ENCODE data around the gene PKP1.

The PKP1 gene

GRCh38 chr1:201331166-201331565 is 47.9 kb downstream of the PKP1 start:
- DNase-seq: no peak

- DNase-seq: no peak
Observed at GRCh38 chr1:201332021-201332420, 48.7 kb downstream of the PKP1 start.

GRCh38 chr1:201332616-201333335 is 49.5 kb downstream of the PKP1 start:
- DNase-seq: no peak

- DNase-seq: no peak
Observed at GRCh38 chr1:201334325-201335173, 51.2 kb downstream of the PKP1 start.

GRCh38 chr1:201335174-201335870 is 52.0 kb downstream of the PKP1 start:
- no peak for DNase-seq

GRCh38 chr1:201335901-201336300 is 52.6 kb downstream of the PKP1 start:
- DNase-seq: no peak

GRCh38 chr1:201336711-201337450 is 53.6 kb downstream of the PKP1 start:
- DNase-seq: no peak

- no peak for DNase-seq
Observed at GRCh38 chr1:201341377-201341776, 58.1 kb downstream of the PKP1 start.

- DNase-seq: no peak
Observed at GRCh38 chr1:201344206-201345080, 61.1 kb downstream of the PKP1 start.

GRCh38 chr1:201345081-201345355 is 61.7 kb downstream of the PKP1 start:
- DNase-seq: no peak

- DNase-seq: peak; percentile 53
Observed at GRCh38 chr1:201346337-201346939, 63.1 kb downstream of the PKP1 start.

GRCh38 chr1:201346987-201347386 is 63.7 kb downstream of the PKP1 start:
- no peak for DNase-seq

- DNase-seq: no peak
Observed at GRCh38 chr1:201347498-201348210, 64.3 kb downstream of the PKP1 start.

- peak; percentile 76 for DNase-seq
Observed at GRCh38 chr1:201348211-201348566, 64.9 kb downstream of the PKP1 start.

- DNase-seq: no peak
Observed at GRCh38 chr1:201349092-201349491, 65.8 kb downstream of the PKP1 start.

GRCh38 chr1:201350361-201350725 is 67.0 kb downstream of the PKP1 start:
- no peak for DNase-seq

- DNase-seq: no peak
Observed at GRCh38 chr1:201350884-201351283, 67.6 kb downstream of the PKP1 start.

GRCh38 chr1:201351617-201352016 is 68.3 kb downstream of the PKP1 start:
- no peak for DNase-seq

- no peak for DNase-seq
Observed at GRCh38 chr1:201353186-201353940, 70.1 kb downstream of the PKP1 start.

GRCh38 chr1:201354151-201354900 is 71.0 kb downstream of the PKP1 start:
- DNase-seq: no peak

Data from hematopoietic multipotent progenitor cell treated with erythropoietin and hydrocortisone succinate and interleukin-3 and kit ligand, for 4 days (in vitro differentiated cells).